ENCODE data around the gene HEXIM2. TPM values are rescaled to one million over a fixed set of nuclear protein-coding genes. Genes with fewer than 3 reads are reported as not detected.

The HEXIM2 gene
- total and polyA plus RNA-seq, 2 of the 4 experiments (the other 2 are of a cell fraction): 4.5 to 6.1 TPM

DNA sequence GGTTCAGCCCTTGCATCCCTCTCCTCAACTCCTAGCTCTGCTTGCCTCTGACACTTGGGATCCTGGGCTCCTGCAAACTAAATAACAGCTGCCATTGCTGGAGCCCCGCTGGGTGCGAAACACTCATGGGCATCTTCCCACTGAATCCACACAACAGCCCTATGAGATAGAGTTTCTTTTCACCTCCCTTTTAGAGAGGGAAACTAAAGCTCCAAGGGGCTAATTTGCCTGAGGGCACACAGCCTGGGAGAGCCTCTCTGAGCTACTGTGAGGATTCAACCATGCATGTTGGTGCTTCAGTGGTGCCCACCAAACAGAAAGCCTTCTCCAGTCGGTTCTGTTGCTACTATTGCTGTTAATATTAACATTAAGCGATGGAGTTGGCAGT lies 22.1 kb upstream of the HEXIM2 start:
- no peak overlapping the region for H3K23ac ChIP-seq (ENCODE audit: low read depth, low read length)
- peaks cover 6% of the 10 kb centered on the region for H3K9me1 ChIP-seq (ENCODE audit: insufficient read depth, low read length)
- no peak overlapping the region for H3K4me2 ChIP-seq (ENCODE audit: low read depth, low read length)
- no peak overlapping the region for H2BK20ac ChIP-seq (ENCODE audit: low read depth, low read length)
- H3K4ac ChIP-seq (ENCODE audit: low read depth, low read length): no peak overlapping the region
- H2BK120ac ChIP-seq (ENCODE audit: low read depth, low read length): no peak overlapping the region
- ATAC-seq (ENCODE audit: low read depth) (no peak), DNase-seq (no peak)
- ChIA-PET CTCF (interaction anchor here (1.2 kb wide), 1 partner anchor 58 kb away, joined by 7 read pairs; no protein-coding TSS in a partner anchor), POLR2A (ENCODE audit: unreplicated experiment) (no interaction called here)
- no peak overlapping the region for H3K27ac ChIP-seq (ENCODE audit: insufficient read depth, low read length)
- H3K4me3 ChIP-seq (ENCODE audit: insufficient read depth, low read depth, low read length): no peak overlapping the region
- in situ Hi-C loops (cut with MboI; ENCODE audit: low sequenced_read_pairs): loop anchor here (5.0 kb wide), 1 partner anchor 58 kb away; no protein-coding TSS in a partner anchor
- intact Hi-C loops (cut with micrococcal nuclease): no loop called here
- no TSS peak for BruUV-seq (replicated peaks)
- peaks cover 4 to 7% of the 10 kb centered on the region in 2 experiments; a peak in 3 of 4 replicates for H3K79me1 ChIP-seq (ENCODE audit: low read depth in 1 of 2, low read length in 2 of 2)
- dilution Hi-C loops (cut with HindIII; ENCODE audit: low sequenced_read_pairs, unreplicated experiment): no loop called here
- H2AK5ac ChIP-seq (ENCODE audit: low read depth, low read length): no peak overlapping the region
- H4K8ac ChIP-seq (ENCODE audit: low read depth in 2 of 2, low read length in 2 of 2): no peak overlapping the region
- no CpG with 5 or more reads among the region's 4 CpGs for WGBS, 2 experiments (ENCODE audit: extremely low coverage in 2 of 2, insufficient read length in 1 of 2)
- H3K18ac ChIP-seq (ENCODE audit: low read depth, low read length): no peak overlapping the region
- no peak for TF ChIP-seq POLR2A (IDR thresholded peaks at IDR 0.05; ENCODE audit: low read depth, low read length)
- TF ChIP-seq FOS (IDR thresholded peaks at IDR 0.05; ENCODE audit: low read depth, low read length): no peak
- TF ChIP-seq, protein P1, sequence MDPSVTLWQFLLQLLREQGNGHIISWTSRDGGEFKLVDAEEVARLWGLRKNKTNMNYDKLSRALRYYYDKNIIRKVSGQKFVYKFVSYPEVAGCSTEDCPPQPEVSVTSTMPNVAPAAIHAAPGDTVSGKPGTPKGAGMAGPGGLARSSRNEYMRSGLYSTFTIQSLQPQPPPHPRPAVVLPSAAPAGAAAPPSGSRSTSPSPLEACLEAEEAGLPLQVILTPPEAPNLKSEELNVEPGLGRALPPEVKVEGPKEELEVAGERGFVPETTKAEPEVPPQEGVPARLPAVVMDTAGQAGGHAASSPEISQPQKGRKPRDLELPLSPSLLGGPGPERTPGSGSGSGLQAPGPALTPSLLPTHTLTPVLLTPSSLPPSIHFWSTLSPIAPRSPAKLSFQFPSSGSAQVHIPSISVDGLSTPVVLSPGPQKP (IDR thresholded peaks at IDR 0.05; ENCODE audit: borderline replicate concordance, low read depth, low read length): no peak
- TF ChIP-seq CHD1 (IDR thresholded peaks at IDR 0.05; ENCODE audit: low read depth, low read length): no peak
- TF ChIP-seq NFE2L2 (IDR thresholded peaks at IDR 0.05; ENCODE audit: low read depth, low read length): no peak
- TF ChIP-seq MAZ (IDR thresholded peaks at IDR 0.05; ENCODE audit: borderline replicate concordance, low read depth, low read length): no peak
- TF ChIP-seq RAD21 (IDR thresholded peaks at IDR 0.05; ENCODE audit: low read length): no peak
- TF ChIP-seq RCOR1 (IDR thresholded peaks at IDR 0.05; ENCODE audit: insufficient replicate concordance, low read length): no peak
- TF ChIP-seq RFX5 (IDR thresholded peaks at IDR 0.05; ENCODE audit: low read depth, low read length): no peak
- TF ChIP-seq MXI1 (IDR thresholded peaks at IDR 0.05; ENCODE audit: borderline replicate concordance, low read depth, low read length): no peak
- no peak for TF ChIP-seq BHLHE40 (IDR thresholded peaks at IDR 0.05; ENCODE audit: low read depth, low read length)
- TF ChIP-seq, protein P2, sequence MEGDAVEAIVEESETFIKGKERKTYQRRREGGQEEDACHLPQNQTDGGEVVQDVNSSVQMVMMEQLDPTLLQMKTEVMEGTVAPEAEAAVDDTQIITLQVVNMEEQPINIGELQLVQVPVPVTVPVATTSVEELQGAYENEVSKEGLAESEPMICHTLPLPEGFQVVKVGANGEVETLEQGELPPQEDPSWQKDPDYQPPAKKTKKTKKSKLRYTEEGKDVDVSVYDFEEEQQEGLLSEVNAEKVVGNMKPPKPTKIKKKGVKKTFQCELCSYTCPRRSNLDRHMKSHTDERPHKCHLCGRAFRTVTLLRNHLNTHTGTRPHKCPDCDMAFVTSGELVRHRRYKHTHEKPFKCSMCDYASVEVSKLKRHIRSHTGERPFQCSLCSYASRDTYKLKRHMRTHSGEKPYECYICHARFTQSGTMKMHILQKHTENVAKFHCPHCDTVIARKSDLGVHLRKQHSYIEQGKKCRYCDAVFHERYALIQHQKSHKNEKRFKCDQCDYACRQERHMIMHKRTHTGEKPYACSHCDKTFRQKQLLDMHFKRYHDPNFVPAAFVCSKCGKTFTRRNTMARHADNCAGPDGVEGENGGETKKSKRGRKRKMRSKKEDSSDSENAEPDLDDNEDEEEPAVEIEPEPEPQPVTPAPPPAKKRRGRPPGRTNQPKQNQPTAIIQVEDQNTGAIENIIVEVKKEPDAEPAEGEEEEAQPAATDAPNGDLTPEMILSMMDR (conservative IDR thresholded peaks at IDR 0.05; ENCODE audit: low read depth, low read length): no peak
- no peak for TF ChIP-seq SMC3 (IDR thresholded peaks at IDR 0.05; ENCODE audit: low read depth, low read length)
- TF ChIP-seq, protein P3, sequence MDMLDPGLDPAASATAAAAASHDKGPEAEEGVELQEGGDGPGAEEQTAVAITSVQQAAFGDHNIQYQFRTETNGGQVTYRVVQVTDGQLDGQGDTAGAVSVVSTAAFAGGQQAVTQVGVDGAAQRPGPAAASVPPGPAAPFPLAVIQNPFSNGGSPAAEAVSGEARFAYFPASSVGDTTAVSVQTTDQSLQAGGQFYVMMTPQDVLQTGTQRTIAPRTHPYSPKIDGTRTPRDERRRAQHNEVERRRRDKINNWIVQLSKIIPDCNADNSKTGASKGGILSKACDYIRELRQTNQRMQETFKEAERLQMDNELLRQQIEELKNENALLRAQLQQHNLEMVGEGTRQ (IDR thresholded peaks at IDR 0.05; ENCODE audit: low read depth, low read length): no peak
- no peak for TF ChIP-seq MAFK (IDR thresholded peaks at IDR 0.05; ENCODE audit: low read depth, low read length)
- no peak overlapping the region for H2AFZ ChIP-seq (replicated peaks; ENCODE audit: low read length, poor library complexity)
- H2AK9ac ChIP-seq (replicated peaks; ENCODE audit: low read depth, low read length, poor library complexity): peak overlapping the region; percentile 9
- no peak overlapping the region for H4K91ac ChIP-seq (ENCODE audit: insufficient read depth, low read depth, low read length)
- H2BK15ac ChIP-seq (ENCODE audit: low read depth, low read length): no peak overlapping the region
- H3K56ac ChIP-seq (ENCODE audit: extremely low read depth, insufficient read depth, low read length): no peak overlapping the region
- no peak overlapping the region for H3K9ac ChIP-seq (ENCODE audit: low read depth, low read length)
- peaks cover 16% of the 10 kb centered on the region for H3K4me1 ChIP-seq (ENCODE audit: control insufficient read depth, insufficient read depth, low read length)
- no peaks in the 10 kb centered on the region for H4K20me1 ChIP-seq (ENCODE audit: insufficient read depth, low read length)
- H3K27me3 ChIP-seq (ENCODE audit: control insufficient read depth, insufficient read depth, low read length): no peaks in the 10 kb centered on the region
- no peak overlapping the region for H3K14ac ChIP-seq (replicated peaks; ENCODE audit: low read depth, low read length)
- H4K5ac ChIP-seq (ENCODE audit: low read depth, low read length): no peak overlapping the region
- no peaks in the 10 kb centered on the region for H3K9me3 ChIP-seq (ENCODE audit: control insufficient read depth, insufficient read depth, low read length)
- peaks cover 2% of the 10 kb centered on the region; the same call in 1 of the 2 replicates for H3K36me3 ChIP-seq (ENCODE audit: control insufficient read depth, insufficient read depth, low read length)
- no peak overlapping the region for H2BK5ac ChIP-seq (ENCODE audit: low read depth, low read length, poor library complexity, severe bottlenecking)

Data from IMR-90 (cell line).